IMR-90 (cell line): Measurements from ENCODE around the gene NEURL1. TPM values are rescaled to one million over a fixed set of nuclear protein-coding genes. Genes with fewer than 3 reads are reported as not detected.

Experiments used
- ATAC-seq: fragments of 200-7000 bp; cut with Tn5 transposase; 2 replicates; pipeline ENCODE4 v1.9.1; 2020; ENCODE audit warnings: low read depth, mild to moderate bottlenecking, moderate library complexity
- BruUV-seq: library from RNA; stranded (reverse); fragments of 400-500 nt; replicated peaks from 2 replicates; lab custom pipeline; 2021; lab: Mats Ljungman, UMichigan
- CTCF ChIA-PET: fragments of 300-600 bp; formaldehyde crosslinking; extraction: SDS; loops from one replicate; lab custom pipeline; 2021; ENCODE audit warnings: antibody characterized with exemption; lab: Yijun Ruan, JAX
- POLR2A ChIA-PET: fragments of 300-600 bp; sonication (Branson Sonifier 250); formaldehyde crosslinking; loops from one replicate; lab custom pipeline; 2022; ENCODE audit warnings: antibody characterized with exemption; ENCODE audit not compliant: unreplicated experiment; lab: Charles Lee
- DNase-seq: peaks from one replicate; pipeline ENCODE4 v3.0.0; 2013
- H2AFZ ChIP-seq: replicated peaks from 2 replicates; pipeline ENCODE3; 2013; ENCODE audit warnings: low read length, mild to moderate bottlenecking; ENCODE audit not compliant: poor library complexity
- H2AK5ac ChIP-seq: 2 replicates; pipeline ENCODE4 v1.6.1; 2013; ENCODE audit warnings: low read depth, low read length, inconsistent platforms
- H2AK9ac ChIP-seq: replicated peaks from 2 replicates; pipeline ENCODE3; 2013; ENCODE audit warnings: mild to moderate bottlenecking, low read depth, low read length, moderate library complexity; ENCODE audit not compliant: poor library complexity
- H2BK120ac ChIP-seq: 2 replicates; pipeline ENCODE4 v1.6.1; 2013; ENCODE audit warnings: low read depth, low read length, inconsistent platforms
- H2BK15ac ChIP-seq: 3 replicates; pipeline ENCODE4 v1.6.1; 2013; ENCODE audit warnings: low read depth, low read length, inconsistent platforms
- H2BK20ac ChIP-seq: 2 replicates; pipeline ENCODE4 v1.6.1; 2013; ENCODE audit warnings: low read depth, mild to moderate bottlenecking, inconsistent platforms, low read length, moderate library complexity
- H2BK5ac ChIP-seq: 2 replicates; pipeline ENCODE4 v1.6.1; 2013; ENCODE audit warnings: mild to moderate bottlenecking, low read depth, low read length, inconsistent platforms; ENCODE audit not compliant: poor library complexity, severe bottlenecking
- H3K14ac ChIP-seq: replicated peaks from 2 replicates; pipeline ENCODE4 v1.6.1; 2013; ENCODE audit warnings: low read depth, low read length, inconsistent platforms
- H3K18ac ChIP-seq: 2 replicates; pipeline ENCODE4 v1.6.1; 2013; ENCODE audit warnings: low read depth, low read length, control low read depth
- H3K23ac ChIP-seq: 2 replicates; pipeline ENCODE4 v1.6.1; 2013; ENCODE audit warnings: low read depth, low read length, inconsistent platforms
- H3K27ac ChIP-seq: 2 replicates; pipeline ENCODE4 v1.5.1; 2013; ENCODE audit warnings: mild to moderate bottlenecking, control low read depth, low read length; ENCODE audit not compliant: insufficient read depth
- H3K27me3 ChIP-seq: 2 replicates; pipeline ENCODE4 v1.6.1; 2013; ENCODE audit warnings: low read length; ENCODE audit not compliant: control insufficient read depth, insufficient read depth
- H3K36me3 ChIP-seq: 2 replicates; pipeline ENCODE4 v1.6.1; 2013; ENCODE audit warnings: low read length, mixed read lengths; ENCODE audit not compliant: control insufficient read depth, insufficient read depth
- H3K4ac ChIP-seq: 2 replicates; pipeline ENCODE4 v1.6.1; 2013; ENCODE audit warnings: low read depth, low read length, inconsistent platforms
- H3K4me1 ChIP-seq: 2 replicates; pipeline ENCODE4 v1.6.1; 2013; ENCODE audit warnings: low read length, mixed read lengths; ENCODE audit not compliant: control insufficient read depth, insufficient read depth
- H3K4me2 ChIP-seq: 2 replicates; pipeline ENCODE4 v1.6.1; 2013; ENCODE audit warnings: low read depth, mild to moderate bottlenecking, control low read depth, low read length, moderate library complexity
- H3K4me3 ChIP-seq: 2 replicates; pipeline ENCODE4 v1.5.1; 2013; ENCODE audit warnings: low read depth, mild to moderate bottlenecking, control low read depth, low read length, moderate library complexity; ENCODE audit not compliant: insufficient read depth
- H3K56ac ChIP-seq: 2 replicates; pipeline ENCODE4 v1.6.1; 2013; ENCODE audit warnings: low read length, inconsistent platforms; ENCODE audit not compliant: insufficient read depth; ENCODE audit errors: extremely low read depth
- H3K79me1 ChIP-seq, 2 experiments: 2 replicates each; pipeline ENCODE4 v1.6.1; 2013; ENCODE audit warnings: low read length in 2 of 2, inconsistent platforms in 1 of 2, low read depth in 1 of 2
- H3K9ac ChIP-seq: 2 replicates; pipeline ENCODE4 v1.6.1; 2013; ENCODE audit warnings: low read depth, low read length, control low read depth
- H3K9me1 ChIP-seq: 2 replicates; pipeline ENCODE4 v1.6.1; 2013; ENCODE audit warnings: low read length, inconsistent platforms; ENCODE audit not compliant: insufficient read depth
- H3K9me3 ChIP-seq: 2 replicates; pipeline ENCODE4 v1.6.1; 2013; ENCODE audit warnings: low read length; ENCODE audit not compliant: control insufficient read depth, insufficient read depth
- H4K20me1 ChIP-seq: 2 replicates; pipeline ENCODE4 v1.6.1; 2013; ENCODE audit warnings: low read length, inconsistent platforms; ENCODE audit not compliant: insufficient read depth
- H4K5ac ChIP-seq: 2 replicates; pipeline ENCODE4 v1.6.1; 2013; ENCODE audit warnings: mild to moderate bottlenecking, low read depth, low read length, control low read depth
- H4K8ac ChIP-seq, 2 experiments: 2 replicates each; pipeline ENCODE4 v1.6.1; 2013; ENCODE audit warnings: low read depth in 2 of 2, low read length in 2 of 2, control low read depth in 1 of 2, inconsistent platforms in 1 of 2
- H4K91ac ChIP-seq: 2 replicates; pipeline ENCODE4 v1.6.1; 2013; ENCODE audit warnings: low read depth, low read length, inconsistent platforms; ENCODE audit not compliant: insufficient read depth
- CEBPB ChIP-seq: IDR thresholded peaks from 2 replicates; pipeline ENCODE4 v1.6.1; 2012; ENCODE audit warnings: low read depth, low read length, improper control_type of control experiment
- CHD1 ChIP-seq: IDR thresholded peaks from 2 replicates; pipeline ENCODE4 v1.6.1; 2012; ENCODE audit warnings: low read depth, low read length, improper control_type of control experiment
- CTCF ChIP-seq: conservative IDR thresholded peaks from 2 replicates; pipeline ENCODE4 v1.5.1; 2012; ENCODE audit warnings: mild to moderate bottlenecking, low read depth, low read length, improper control_type of control experiment
- ELK1 ChIP-seq: fragments of 150-350 bp; IDR thresholded peaks from 2 replicates; pipeline ENCODE4 v1.6.1; 2016; ENCODE audit warnings: low read depth, mild to moderate bottlenecking, low read length, moderate library complexity, borderline replicate concordance
- FOS ChIP-seq: fragments of 150-350 bp; IDR thresholded peaks from 2 replicates; pipeline ENCODE4 v1.6.1; 2016; ENCODE audit warnings: low read depth, low read length
- MAFK ChIP-seq: IDR thresholded peaks from 2 replicates; pipeline ENCODE4 v1.6.1; 2012; ENCODE audit warnings: low read depth, low read length, improper control_type of control experiment
- POLR2A ChIP-seq: IDR thresholded peaks from 2 replicates; pipeline ENCODE4 v1.6.1; 2012; ENCODE audit warnings: mild to moderate bottlenecking, low read depth, low read length
- RCOR1 ChIP-seq: IDR thresholded peaks from 2 replicates; pipeline ENCODE4 v1.6.1; 2012; ENCODE audit warnings: mild to moderate bottlenecking, low read length, improper control_type of control experiment; ENCODE audit not compliant: insufficient replicate concordance
- RFX5 ChIP-seq: IDR thresholded peaks from 2 replicates; pipeline ENCODE4 v1.8.0; 2012; ENCODE audit warnings: low read depth, mild to moderate bottlenecking, low read length, moderate library complexity
- SMC3 ChIP-seq: fragments of 150-350 bp; IDR thresholded peaks from 2 replicates; pipeline ENCODE4 v1.6.1; 2016; ENCODE audit warnings: low read depth, mild to moderate bottlenecking, antibody characterized with exemption, low read length, moderate library complexity
- WGBS, 2 experiments: methylation state at CpG; one replicate each; pipeline versions ENCODE4 v1.1.5 to v1.1.7; 2013; ENCODE audit warnings: missing lambda C conversion rate in 2 of 2; ENCODE audit not compliant: insufficient read length in 1 of 2; ENCODE audit errors: extremely low coverage in 2 of 2; 5-methylcytosine and 5-hydroxymethylcytosine counted together
- dilution Hi-C: fragments of 300-500 bp; cut with HindIII; formaldehyde crosslinking; loops from one replicate; pipeline ENCODE4 v1.14.3; 2018; ENCODE audit warnings: low sequenced_read_pairs; ENCODE audit not compliant: unreplicated experiment
- in situ Hi-C: fragments of 300-500 bp; cut with MboI; formaldehyde crosslinking; loops from 3 replicates; pipeline ENCODE4 v1.14.3; 2019; ENCODE audit warnings: low sequenced_read_pairs, inconsistent platforms, mixed read lengths
- intact Hi-C: fragments of 100-400 bp; cut with micrococcal nuclease; formaldehyde crosslinking; loops from 2 replicates; pipeline ENCODE4 v1.10.0; 2022
- polyA plus RNA-seq, 3 experiments: library from polyadenylated mRNA; depleted of rRNA; stranded (reverse); fragments of >200 nt; gene quantifications; 2 replicates each; pipeline ENCODE4 v1.2.3, GENCODE V29; 2012; ENCODE audit warnings: low replicate concordance in 1 of 3
- total RNA-seq: library from RNA; depleted of rRNA; stranded (reverse); fragments of >200 nt; gene quantifications from 2 replicates; pipeline ENCODE4 v1.2.3, GENCODE V29; 2012

Gene NEURL1
- total and polyA plus RNA-seq, 2 of the 4 experiments (the other 2 are of a cell fraction) = 0.36 to 0.82 TPM

GRCh38 chr10:103548006-103548405, 54.5 kb downstream of the NEURL1 start:
- no peak overlapping the region for H2BK15ac ChIP-seq
- no peak overlapping the region for H3K4ac ChIP-seq
- dilution Hi-C loops (no loop called here), intact Hi-C loops (no loop called here), in situ Hi-C loops (no loop called here)
- no peak overlapping the region for H2BK120ac ChIP-seq
- H4K91ac ChIP-seq = no peak overlapping the region
- no peak overlapping the region for H2BK5ac ChIP-seq
- ChIA-PET CTCF (no interaction called here), POLR2A (no interaction called here)
- no peak overlapping the region for H2AFZ ChIP-seq
- no TSS peak for BruUV-seq
- no peak overlapping the region for H3K4me2 ChIP-seq
- no peak overlapping the region for H4K8ac ChIP-seq
- H2BK20ac ChIP-seq = no peak overlapping the region
- no peak overlapping the region for H3K4me3 ChIP-seq
- no peak overlapping the region for H4K5ac ChIP-seq
- no peak overlapping the region for H3K9ac ChIP-seq
- TF ChIP-seq POLR2A (no peak), MAFK (no peak), FOS (no peak), RCOR1 (no peak), ELK1 (no peak), CHD1 (no peak), CEBPB (no peak), CTCF (no peak), SMC3 (no peak), RFX5 (no peak)
- no peak overlapping the region for H3K56ac ChIP-seq
- H3K27me3 ChIP-seq = peaks cover 91% of the 10 kb centered on the region
- H4K20me1 ChIP-seq = peaks cover 7% of the 10 kb centered on the region; the same call in 1 of the 2 replicates
- ATAC-seq (no peak), DNase-seq (no peak)
- H3K18ac ChIP-seq = no peak overlapping the region
- H3K14ac ChIP-seq = no peak overlapping the region
- H2AK5ac ChIP-seq = no peak overlapping the region
- no peak overlapping the region for H3K27ac ChIP-seq
- H3K9me3 ChIP-seq = no peaks in the 10 kb centered on the region
- peaks cover under 1% of the 10 kb centered on the region; the same call in 1 of the 2 replicates for H3K9me1 ChIP-seq
- H3K23ac ChIP-seq = no peak overlapping the region
- no CpG with 5 or more reads among the region's 3 CpGs for WGBS, 2 experiments
- H3K36me3 ChIP-seq = no peaks in the 10 kb centered on the region
- H3K4me1 ChIP-seq = peaks cover 2% of the 10 kb centered on the region; the same call in 1 of the 2 replicates
- no peak overlapping the region for H2AK9ac ChIP-seq
- no peaks in the 10 kb centered on the region for H3K79me1 ChIP-seq
